Stomach (tissue), 4 donors: ENCODE results near the gene NTM.

Source experiments
- CTCF ChIP-seq, 7 experiments: fragments of 450-650 bp in 4 of 7; fragments of 200-600 bp in 3 of 7; sonication (generic) in 3 of 7; IDR thresholded peaks; one replicate each; pipeline ENCODE4 v1.5.1; 2016 to 2019; ENCODE audit warnings: antibody characterized with exemption in 7 of 7, control low read depth in 2 of 7, mild to moderate bottlenecking in 1 of 7
- EP300 ChIP-seq: sonication (generic); formaldehyde crosslinking; IDR thresholded peaks from one replicate; pipeline ENCODE4 v1.6.1; 2017; ENCODE audit warnings: antibody characterized with exemption
- POLR2A ChIP-seq, 4 donors: fragments of 450-650 bp; IDR thresholded peaks; one replicate each; pipeline ENCODE4 v1.6.1; 2016; ENCODE audit warnings: antibody characterized with exemption in 4 of 4, control low read depth in 2 of 4, mild to moderate bottlenecking in 1 of 4, moderate library complexity in 1 of 4
- POLR2AphosphoS5 ChIP-seq, 3 donors: sonication (generic); formaldehyde crosslinking; IDR thresholded peaks; one replicate each; pipeline ENCODE4 v1.6.1; 2016; ENCODE audit warnings: antibody characterized with exemption in 3 of 3

GRCh38 chr11:131683666-131684065 is 313.3 kb downstream of the NTM start:
- TF ChIP-seq POLR2A (IDR thresholded peaks at IDR 0.05) (no peak), POLR2AphosphoS5 (IDR thresholded peaks at IDR 0.05) (no peak), CTCF (IDR thresholded peaks at IDR 0.05) (no peak), EP300 (no peak)
